Measurements from ENCODE around the gene PRUNE2. TPM values are rescaled to one million over a fixed set of nuclear protein-coding genes. Genes with fewer than 3 reads are reported as not detected.
A peak's percentile ranks its signal among the peaks of the same experiment; 100 is the strongest.

The PRUNE2 gene
- polyA plus RNA-seq, 3 donors, result 0.72 to 1.8 (median 1.5) TPM

GRCh38 chr9:76642701-76643209 is 263.2 kb downstream of the PRUNE2 start:
- TF ChIP-seq CTCF (IDR thresholded peaks at IDR 0.05), result no peak
- no peak for DNase-seq
- 67% methylated on average over 1 of the region's 5 CpGs for WGBS (ENCODE audit: insufficient coverage)
- Mint-ChIP-seq H3K4me1 (peaks cover 34% of the 10 kb centered on the region), H3K36me3 (peaks cover 8 to 20% of the 10 kb centered on the region in 2 donors), H3K9me3 (peaks cover 0 to 2% (median 0%) of the 10 kb centered on the region in 7 donors), H3K27me3 (ENCODE audit: low read depth in 3 of 3) (no peaks in the 10 kb centered on the region), H3K4me3 (no peak overlapping the region), H3K27ac (peak overlapping the region in 6 of 7 donors; percentile 1 to 95 (median 39))
- H3K4me1 ChIP-seq (ENCODE audit: control insufficient read depth in 1 of 2, insufficient read depth in 2 of 2, low read length in 2 of 2), result peaks cover 24 to 34% of the 10 kb centered on the region in 2 donors
- H3K9ac ChIP-seq (ENCODE audit: insufficient read depth, low read length, poor library complexity, severe bottlenecking), result no peak overlapping the region
- H4K20me1 ChIP-seq (ENCODE audit: insufficient read depth, low read length), result no peaks in the 10 kb centered on the region
- intact Hi-C loops (cut with micrococcal nuclease), result loop anchor here in 1 of 2 donors (5.0 kb wide), 1 partner anchor 35 kb away; no protein-coding TSS in a partner anchor
- H3K9me3 ChIP-seq (replicated peaks in 1 of 2; ENCODE audit: control insufficient read depth in 1 of 2, insufficient read depth in 1 of 2, low read length in 2 of 2), result no peaks in the 10 kb centered on the region
- H3K4me3 ChIP-seq (replicated peaks in 1 of 3; ENCODE audit: low read depth in 2 of 3, low read length in 3 of 3), result peak overlapping the region in 1 of 3 experiments; percentile 36
- H3K27me3 ChIP-seq (ENCODE audit: control insufficient read depth in 2 of 2, insufficient read depth in 2 of 2, low read length in 2 of 2), result no peaks in the 10 kb centered on the region
- peak overlapping the region; percentile 66 for H2AFZ ChIP-seq (ENCODE audit: insufficient read depth, low read depth, low read length, poor library complexity, severe bottlenecking)
- no peaks in the 10 kb centered on the region for H3K79me2 ChIP-seq (ENCODE audit: insufficient read depth, low read length)
- H3K36me3 ChIP-seq (replicated peaks in 1 of 2; ENCODE audit: control insufficient read depth in 1 of 2, insufficient read depth in 2 of 2, low read length in 2 of 2), result no peaks in the 10 kb centered on the region
- peak overlapping the region; percentile 49 for H3K4me2 ChIP-seq (replicated peaks; ENCODE audit: extremely low read depth, low read length, poor library complexity, severe bottlenecking)
- H3K27ac ChIP-seq (ENCODE audit: low read depth in 1 of 2, low read length in 2 of 2), result peak overlapping the region; percentile 16 to 82

DNA sequence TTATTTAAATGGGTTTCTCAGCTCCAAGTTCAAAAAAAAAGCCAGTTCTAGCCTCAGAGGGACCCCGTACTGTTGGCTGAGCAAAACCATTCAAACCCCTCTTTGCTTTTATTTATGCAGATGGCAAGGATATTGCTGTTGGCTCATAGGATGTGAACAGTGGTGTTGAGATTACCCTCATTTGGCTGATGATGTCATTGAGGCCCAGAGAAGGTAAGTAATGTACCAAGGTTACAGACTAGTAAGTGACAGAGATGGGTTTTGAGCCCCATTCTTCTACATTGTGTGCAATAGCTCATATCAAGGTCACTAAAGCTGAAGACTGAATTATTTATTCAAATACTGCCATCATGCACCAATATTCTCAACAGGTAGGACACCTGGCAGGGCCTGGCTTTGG is 263.8 kb downstream of the PRUNE2 start:
- intact Hi-C loops (cut with micrococcal nuclease), result loop anchor here in 1 of 2 donors (5.0 kb wide), 1 partner anchor 35 kb away; no protein-coding TSS in a partner anchor
- Histone ChIP-seq H3K9ac (ENCODE audit: insufficient read depth, low read length, poor library complexity, severe bottlenecking) (no peak overlapping the region), H3K27me3 (ENCODE audit: control insufficient read depth in 2 of 2, insufficient read depth in 2 of 2, low read length in 2 of 2) (no peaks in the 10 kb centered on the region), H3K9me3 (replicated peaks in 1 of 2; ENCODE audit: control insufficient read depth in 1 of 2, insufficient read depth in 1 of 2, low read length in 2 of 2) (no peaks in the 10 kb centered on the region), H4K20me1 (ENCODE audit: insufficient read depth, low read length) (no peaks in the 10 kb centered on the region), H3K4me1 (ENCODE audit: control insufficient read depth in 1 of 2, insufficient read depth in 2 of 2, low read length in 2 of 2) (peaks cover 27 to 40% of the 10 kb centered on the region in 2 donors), H3K36me3 (replicated peaks in 1 of 2; ENCODE audit: control insufficient read depth in 1 of 2, insufficient read depth in 2 of 2, low read length in 2 of 2) (no peaks in the 10 kb centered on the region), H3K79me2 (ENCODE audit: insufficient read depth, low read length) (no peaks in the 10 kb centered on the region), H3K4me2 (replicated peaks; ENCODE audit: extremely low read depth, low read length, poor library complexity, severe bottlenecking) (no peak overlapping the region), H3K4me3 (replicated peaks in 1 of 3; ENCODE audit: low read depth in 2 of 3, low read length in 3 of 3) (no peak overlapping the region), H3K27ac (ENCODE audit: low read depth in 1 of 2, low read length in 2 of 2) (no peak overlapping the region), H2AFZ (ENCODE audit: insufficient read depth, low read depth, low read length, poor library complexity, severe bottlenecking) (peak overlapping the region; percentile 66)
- Mint-ChIP-seq H3K36me3 (peaks cover 5 to 16% of the 10 kb centered on the region in 2 donors), H3K9me3 (peaks cover 0 to 2% (median 0%) of the 10 kb centered on the region in 7 donors), H3K27ac (no peak overlapping the region), H3K4me1 (peaks cover 40% of the 10 kb centered on the region), H3K4me3 (no peak overlapping the region), H3K27me3 (ENCODE audit: low read depth in 3 of 3) (no peaks in the 10 kb centered on the region)
- no peak for TF ChIP-seq CTCF (IDR thresholded peaks at IDR 0.05)
- no peak for DNase-seq
- no CpG with 5 or more reads among the region's 1 CpG for WGBS (ENCODE audit: insufficient coverage)

Measured in CD14-positive monocyte (primary cell).